ENCODE results near the gene ZDHHC11B.
A peak's percentile ranks its signal among the peaks of the same experiment; 100 is the strongest.
"Not testable (repeated sequence)": the region's sequence is repeated elsewhere in the genome, so short reads cannot be mapped to it uniquely, and the experiment has no call there.

The ZDHHC11B gene

GRCh38 chr5:714215-715118 is 70.1 kb downstream of the ZDHHC11B start:
- DNase-seq: not testable (repeated sequence)

GRCh38 chr5:713686-714085 is 70.8 kb downstream of the ZDHHC11B start:
- not testable (repeated sequence) for DNase-seq

GRCh38 chr5:708848-709517 is 75.5 kb downstream of the ZDHHC11B start:
- DNase-seq: not testable (repeated sequence)

GRCh38 chr5:708374-708773 is 76.2 kb downstream of the ZDHHC11B start:
- not testable (repeated sequence) for DNase-seq

- not testable (repeated sequence) for DNase-seq
These were observed 78.4 kb downstream of the ZDHHC11B start for GRCh38 chr5:706127-706526.

- DNase-seq: not testable (repeated sequence)
These were observed 87.5 kb downstream of the ZDHHC11B start for GRCh38 chr5:696753-697702.

GRCh38 chr5:696191-696590 is 88.3 kb downstream of the ZDHHC11B start:
- DNase-seq: not testable (repeated sequence)

- DNase-seq: not testable (repeated sequence)
These were observed 89.1 kb downstream of the ZDHHC11B start for GRCh38 chr5:695475-695874.

GRCh38 chr5:694042-694431 is 90.5 kb downstream of the ZDHHC11B start:
- DNase-seq: not testable (repeated sequence)

GRCh38 chr5:693271-694041 is 91.1 kb downstream of the ZDHHC11B start, which contains the start of gene TPPP:
Gene TPPP, minus strand, starts transcription at chr5:693352. Its CDS starts 15,292 bp downstream, at chr5:678060.
- DNase-seq: peak; percentile 75

- not testable (repeated sequence) for DNase-seq
These were observed 91.9 kb downstream of the ZDHHC11B start for GRCh38 chr5:692529-693041.

GRCh38 chr5:691817-692528 is 92.6 kb downstream of the ZDHHC11B start:
- DNase-seq: no peak

- not testable (repeated sequence) for DNase-seq
These were observed 93.5 kb downstream of the ZDHHC11B start for GRCh38 chr5:691049-691448.

GRCh38 chr5:690293-690692 is 94.2 kb downstream of the ZDHHC11B start:
- DNase-seq: not testable (repeated sequence)

- DNase-seq: not testable (repeated sequence)
These were observed 96.0 kb downstream of the ZDHHC11B start for GRCh38 chr5:688348-689010.

GRCh38 chr5:686936-687335 is 97.6 kb downstream of the ZDHHC11B start:
- DNase-seq: not testable (repeated sequence)

- DNase-seq: not testable (repeated sequence)
These were observed 98.4 kb downstream of the ZDHHC11B start for GRCh38 chr5:686172-686523.

- DNase-seq: no peak
These were observed 99.0 kb downstream of the ZDHHC11B start for GRCh38 chr5:685262-686171.

GRCh38 chr5:684751-685216 is 99.7 kb downstream of the ZDHHC11B start:
- DNase-seq: no peak

Measured in activated gamma-delta T cell treated with Interleukin-2 at 50 U/mL for 16 hours (primary cell).